Lower leg skin (tissue), 3 donors: ENCODE data around the gene ANK3.

Experiments used
- POLR2A ChIP-seq, 2 donors: fragments of 450-650 bp; IDR thresholded peaks; one replicate each; pipeline ENCODE4 v1.6.1; 2016 to 2017; ENCODE audit warnings: antibody characterized with exemption in 2 of 2, mild to moderate bottlenecking in 1 of 2, moderate library complexity in 1 of 2
- TF ChIP-seq, protein P1 (sequence below), 3 donors: fragments of 450-650 bp; IDR thresholded peaks; one replicate each; pipeline ENCODE4 v1.5.1; 2016; ENCODE audit warnings: antibody characterized with exemption in 3 of 3, mild to moderate bottlenecking in 3 of 3, moderate library complexity in 2 of 3

- TF ChIP-seq, protein P1, sequence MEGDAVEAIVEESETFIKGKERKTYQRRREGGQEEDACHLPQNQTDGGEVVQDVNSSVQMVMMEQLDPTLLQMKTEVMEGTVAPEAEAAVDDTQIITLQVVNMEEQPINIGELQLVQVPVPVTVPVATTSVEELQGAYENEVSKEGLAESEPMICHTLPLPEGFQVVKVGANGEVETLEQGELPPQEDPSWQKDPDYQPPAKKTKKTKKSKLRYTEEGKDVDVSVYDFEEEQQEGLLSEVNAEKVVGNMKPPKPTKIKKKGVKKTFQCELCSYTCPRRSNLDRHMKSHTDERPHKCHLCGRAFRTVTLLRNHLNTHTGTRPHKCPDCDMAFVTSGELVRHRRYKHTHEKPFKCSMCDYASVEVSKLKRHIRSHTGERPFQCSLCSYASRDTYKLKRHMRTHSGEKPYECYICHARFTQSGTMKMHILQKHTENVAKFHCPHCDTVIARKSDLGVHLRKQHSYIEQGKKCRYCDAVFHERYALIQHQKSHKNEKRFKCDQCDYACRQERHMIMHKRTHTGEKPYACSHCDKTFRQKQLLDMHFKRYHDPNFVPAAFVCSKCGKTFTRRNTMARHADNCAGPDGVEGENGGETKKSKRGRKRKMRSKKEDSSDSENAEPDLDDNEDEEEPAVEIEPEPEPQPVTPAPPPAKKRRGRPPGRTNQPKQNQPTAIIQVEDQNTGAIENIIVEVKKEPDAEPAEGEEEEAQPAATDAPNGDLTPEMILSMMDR (IDR thresholded peaks at IDR 0.05): no peak
- TF ChIP-seq POLR2A (IDR thresholded peaks at IDR 0.05): no peak
Observed at GRCh38 chr10:60377955-60378354, 11.7 kb downstream of the ANK3 start.
